ENCODE results near the gene KMT2C.
"Not testable (repeated sequence)": the region's sequence is repeated elsewhere in the genome, so short reads cannot be mapped to it uniquely, and the experiment has no call there.

KMT2C gene

DNA sequence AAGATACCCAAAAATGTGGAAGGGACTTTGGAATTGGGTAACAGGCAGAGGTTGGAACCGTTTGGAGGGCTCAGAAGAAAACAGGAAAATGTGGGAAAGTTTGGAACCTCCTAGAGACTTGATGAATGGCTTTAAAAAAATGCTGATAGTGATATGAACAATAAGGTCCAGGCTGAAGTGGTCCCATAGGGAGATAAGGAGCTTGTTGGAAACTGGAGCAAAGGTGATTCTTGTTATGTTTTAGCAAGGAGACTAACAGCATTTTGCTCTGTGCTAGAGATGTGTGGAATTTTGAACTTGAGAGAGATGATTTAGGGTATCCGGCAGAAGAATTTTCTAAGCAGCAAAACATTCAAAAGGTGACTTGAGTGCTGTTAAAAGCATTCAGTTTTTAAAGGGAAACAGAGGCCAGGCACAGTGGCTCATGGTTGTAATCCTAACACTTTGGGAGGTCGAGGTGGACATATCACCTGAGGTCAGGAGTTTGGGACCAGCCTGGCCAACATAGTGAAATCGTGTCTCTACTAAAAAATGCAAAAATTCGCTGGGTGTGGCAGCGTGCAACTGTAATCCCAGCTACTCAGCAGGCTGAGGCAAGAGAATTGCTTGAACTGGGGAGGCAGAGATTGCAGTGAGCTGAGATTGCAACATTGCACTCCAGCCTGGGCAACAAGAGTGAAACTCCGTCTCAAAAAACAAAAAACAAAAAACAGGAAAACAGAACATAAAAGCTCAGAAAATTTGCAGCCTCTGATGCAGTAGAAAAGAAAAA, 34.6 kb upstream of the KMT2C start:
- H2BK5ac ChIP-seq (ENCODE audit: low read depth, low read length, poor library complexity, severe bottlenecking); H2BK15ac ChIP-seq (ENCODE audit: low read depth, poor library complexity, severe bottlenecking); H3K9me3 ChIP-seq (ENCODE audit: control insufficient read depth, low read length); H4K8ac ChIP-seq (ENCODE audit: low read length); H3K36me3 ChIP-seq (ENCODE audit: control insufficient read depth in 1 of 2, insufficient read depth in 2 of 2, low read depth in 1 of 2, low read length in 2 of 2); H3K27ac ChIP-seq (ENCODE audit: low read length, poor library complexity, severe bottlenecking); H3K4me2 ChIP-seq (ENCODE audit: low read length, poor library complexity, severe bottlenecking); H3K27me3 ChIP-seq (ENCODE audit: control insufficient read depth in 1 of 2, insufficient read depth in 1 of 2, low read length in 2 of 2); H3K23ac ChIP-seq (ENCODE audit: low read length in 2 of 2); H2AFZ ChIP-seq (ENCODE audit: low read depth, low read length); H2BK120ac ChIP-seq (ENCODE audit: low read depth, low read length); H3K14ac ChIP-seq (ENCODE audit: low read length in 2 of 2); H3K79me1 ChIP-seq (replicated peaks; ENCODE audit: low read length, poor library complexity, severe bottlenecking); H2AK5ac ChIP-seq (ENCODE audit: low read length, severe bottlenecking); H3K4ac ChIP-seq (ENCODE audit: low read depth in 1 of 2, low read length in 2 of 2); H4K91ac ChIP-seq (ENCODE audit: low read length); DNase-seq; H2BK12ac ChIP-seq (ENCODE audit: low read length in 2 of 2); H3K18ac ChIP-seq (ENCODE audit: low read depth in 1 of 2, low read length in 2 of 2); H3K4me1 ChIP-seq (ENCODE audit: control insufficient read depth, insufficient read depth, low read depth, low read length): not testable (repeated sequence)
- 80% methylated on average over 7 of the region's 7 CpGs for WGBS
- peak overlapping the region in 1 of 2 experiments; percentile 66 for H3K4me3 ChIP-seq (ENCODE audit: insufficient read depth in 1 of 2, low read depth in 1 of 2, low read length in 2 of 2)
- H3K9ac ChIP-seq (ENCODE audit: low read length): peak overlapping the region; percentile 71

DNA sequence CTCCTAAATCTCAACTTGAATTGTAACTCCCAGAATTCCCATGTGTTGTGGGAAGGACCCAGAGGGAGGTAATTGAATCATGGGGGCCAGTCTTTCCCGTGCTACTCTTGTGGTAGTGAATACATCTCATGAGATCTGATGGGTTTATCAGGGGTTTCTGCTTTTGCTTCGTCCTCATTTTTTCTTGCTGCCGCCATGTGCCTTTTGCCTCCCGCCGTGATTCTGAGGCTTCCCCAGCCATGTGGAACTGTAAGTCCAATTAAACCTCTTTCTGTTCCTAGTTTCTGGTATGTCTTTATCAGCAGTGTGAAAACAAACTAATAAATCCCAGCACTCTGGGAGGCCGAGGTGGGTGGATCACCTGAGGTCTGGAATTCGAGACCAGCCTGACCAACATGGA, 33.8 kb upstream of the KMT2C start:
- not testable (repeated sequence) for H2BK15ac ChIP-seq (ENCODE audit: low read depth, poor library complexity, severe bottlenecking); H3K27ac ChIP-seq (ENCODE audit: low read length, poor library complexity, severe bottlenecking); H3K4me2 ChIP-seq (ENCODE audit: low read length, poor library complexity, severe bottlenecking); H3K79me1 ChIP-seq (replicated peaks; ENCODE audit: low read length, poor library complexity, severe bottlenecking); H2AK5ac ChIP-seq (ENCODE audit: low read length, severe bottlenecking); H3K4me3 ChIP-seq (ENCODE audit: insufficient read depth in 1 of 2, low read depth in 1 of 2, low read length in 2 of 2); H2BK120ac ChIP-seq (ENCODE audit: low read depth, low read length); H3K9me3 ChIP-seq (ENCODE audit: control insufficient read depth, low read length); H3K18ac ChIP-seq (ENCODE audit: low read depth in 1 of 2, low read length in 2 of 2); H2BK12ac ChIP-seq (ENCODE audit: low read length in 2 of 2); H3K14ac ChIP-seq (ENCODE audit: low read length in 2 of 2); H4K8ac ChIP-seq (ENCODE audit: low read length); H3K36me3 ChIP-seq (ENCODE audit: control insufficient read depth in 1 of 2, insufficient read depth in 2 of 2, low read depth in 1 of 2, low read length in 2 of 2); H3K4ac ChIP-seq (ENCODE audit: low read depth in 1 of 2, low read length in 2 of 2); H4K91ac ChIP-seq (ENCODE audit: low read length); H2BK5ac ChIP-seq (ENCODE audit: low read depth, low read length, poor library complexity, severe bottlenecking); H3K23ac ChIP-seq (ENCODE audit: low read length in 2 of 2); DNase-seq; H3K4me1 ChIP-seq (ENCODE audit: control insufficient read depth, insufficient read depth, low read depth, low read length); H3K27me3 ChIP-seq (ENCODE audit: control insufficient read depth in 1 of 2, insufficient read depth in 1 of 2, low read length in 2 of 2); H2AFZ ChIP-seq (ENCODE audit: low read depth, low read length); H3K9ac ChIP-seq (ENCODE audit: low read length)
- WGBS: 83% methylated on average over 5 of the region's 7 CpGs

DNA sequence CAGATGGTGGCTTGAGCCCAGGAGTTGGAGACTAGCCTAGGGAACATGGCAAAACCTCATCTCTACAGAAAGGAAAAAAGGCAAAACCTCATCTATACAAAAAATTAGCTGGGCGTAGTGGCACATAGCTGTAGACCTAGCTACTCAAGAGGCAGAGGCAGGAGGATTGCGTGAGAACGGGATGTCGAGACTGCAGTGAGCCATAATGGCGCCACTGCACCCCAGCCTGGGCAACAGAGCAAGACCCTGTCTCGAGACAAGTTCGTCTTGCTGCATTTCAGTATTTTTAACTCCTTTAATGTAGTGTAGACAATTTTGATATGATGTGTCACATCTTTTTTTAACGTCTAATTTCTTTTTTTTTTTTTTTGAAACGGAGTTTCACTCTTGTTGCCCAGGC, 31.4 kb upstream of the KMT2C start:
- DNase-seq: no peak
- Histone ChIP-seq H2BK15ac (ENCODE audit: low read depth, poor library complexity, severe bottlenecking) (no peak overlapping the region), H3K4me3 (ENCODE audit: insufficient read depth in 1 of 2, low read depth in 1 of 2, low read length in 2 of 2) (no peak overlapping the region), H3K27me3 (ENCODE audit: control insufficient read depth in 1 of 2, insufficient read depth in 1 of 2, low read length in 2 of 2) (no peaks in the 10 kb centered on the region), H2AFZ (ENCODE audit: low read depth, low read length) (no peak overlapping the region), H3K36me3 (ENCODE audit: control insufficient read depth in 1 of 2, insufficient read depth in 2 of 2, low read depth in 1 of 2, low read length in 2 of 2) (no peaks in the 10 kb centered on the region), H3K79me1 (replicated peaks; ENCODE audit: low read length, poor library complexity, severe bottlenecking) (peaks cover 4% of the 10 kb centered on the region), H3K9me3 (ENCODE audit: control insufficient read depth, low read length) (no peaks in the 10 kb centered on the region), H4K91ac (ENCODE audit: low read length) (no peak overlapping the region), H3K9ac (ENCODE audit: low read length) (no peak overlapping the region), H2BK12ac (ENCODE audit: low read length in 2 of 2) (no peak overlapping the region), H3K4me2 (ENCODE audit: low read length, poor library complexity, severe bottlenecking) (no peak overlapping the region), H3K4ac (ENCODE audit: low read depth in 1 of 2, low read length in 2 of 2) (no peak overlapping the region), H3K14ac (ENCODE audit: low read length in 2 of 2) (no peak overlapping the region), H2AK5ac (ENCODE audit: low read length, severe bottlenecking) (no peak overlapping the region), H2BK5ac (ENCODE audit: low read depth, low read length, poor library complexity, severe bottlenecking) (no peak overlapping the region), H4K8ac (ENCODE audit: low read length) (no peak overlapping the region), H3K4me1 (ENCODE audit: control insufficient read depth, insufficient read depth, low read depth, low read length) (peaks cover 3% of the 10 kb centered on the region), H2BK120ac (ENCODE audit: low read depth, low read length) (no peak overlapping the region), H3K23ac (ENCODE audit: low read length in 2 of 2) (no peak overlapping the region), H3K27ac (ENCODE audit: low read length, poor library complexity, severe bottlenecking) (no peak overlapping the region), H3K18ac (ENCODE audit: low read depth in 1 of 2, low read length in 2 of 2) (no peak overlapping the region)
- WGBS: 98% methylated on average over 6 of the region's 9 CpGs

DNA sequence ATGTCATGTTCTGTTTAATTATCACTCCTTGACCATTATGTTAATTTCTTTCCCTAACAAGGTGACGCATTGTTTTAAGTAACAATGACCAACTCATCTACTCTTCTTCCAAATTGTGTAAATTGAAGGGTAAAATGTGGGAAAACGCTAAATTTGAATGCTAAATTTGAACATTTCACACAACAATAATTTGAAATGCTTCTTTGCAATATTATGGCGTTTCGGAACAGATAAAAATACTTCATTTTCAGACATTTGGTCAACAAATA, 29.2 kb upstream of the KMT2C start:
- WGBS: no CpG with 5 or more reads among the region's 4 CpGs
- H3K9ac ChIP-seq (ENCODE audit: low read length): peak overlapping the region; percentile 86

More for the DNA sequence above, 29.2 kb upstream of the KMT2C start:
- H3K4me1 ChIP-seq (ENCODE audit: control insufficient read depth, insufficient read depth, low read depth, low read length): peaks cover 4% of the 10 kb centered on the region
- H3K4ac ChIP-seq (ENCODE audit: low read depth in 1 of 2, low read length in 2 of 2): no peak overlapping the region
- H2BK15ac ChIP-seq (ENCODE audit: low read depth, poor library complexity, severe bottlenecking): no peak overlapping the region
- H3K18ac ChIP-seq (ENCODE audit: low read depth in 1 of 2, low read length in 2 of 2): no peak overlapping the region
- no peak overlapping the region for H2AK5ac ChIP-seq (ENCODE audit: low read length, severe bottlenecking)
- no peaks in the 10 kb centered on the region for H3K27me3 ChIP-seq (ENCODE audit: control insufficient read depth in 1 of 2, insufficient read depth in 1 of 2, low read length in 2 of 2)
- H3K27ac ChIP-seq (ENCODE audit: low read length, poor library complexity, severe bottlenecking): no peak overlapping the region
- H3K14ac ChIP-seq (ENCODE audit: low read length in 2 of 2): no peak overlapping the region
- peak overlapping the region in 1 of 2 experiments; percentile 89 for H3K4me3 ChIP-seq (ENCODE audit: insufficient read depth in 1 of 2, low read depth in 1 of 2, low read length in 2 of 2)
- peaks cover 6% of the 10 kb centered on the region for H3K79me1 ChIP-seq (replicated peaks; ENCODE audit: low read length, poor library complexity, severe bottlenecking)
- no peak overlapping the region for H2BK12ac ChIP-seq (ENCODE audit: low read length in 2 of 2)
- H3K36me3 ChIP-seq (ENCODE audit: control insufficient read depth in 1 of 2, insufficient read depth in 2 of 2, low read depth in 1 of 2, low read length in 2 of 2): no peaks in the 10 kb centered on the region
- peak overlapping the region; percentile 75 for H3K4me2 ChIP-seq (ENCODE audit: low read length, poor library complexity, severe bottlenecking)
- no peak overlapping the region for H2BK120ac ChIP-seq (ENCODE audit: low read depth, low read length)
- H3K9me3 ChIP-seq (ENCODE audit: control insufficient read depth, low read length): no peaks in the 10 kb centered on the region
- H3K23ac ChIP-seq (ENCODE audit: low read length in 2 of 2): no peak overlapping the region
- no peak overlapping the region for H2AFZ ChIP-seq (ENCODE audit: low read depth, low read length)
- H4K91ac ChIP-seq (ENCODE audit: low read length): no peak overlapping the region
- H2BK5ac ChIP-seq (ENCODE audit: low read depth, low read length, poor library complexity, severe bottlenecking): no peak overlapping the region
- H4K8ac ChIP-seq (ENCODE audit: low read length): no peak overlapping the region
- no peak for DNase-seq

All from mesenchymal stem cell (in vitro differentiated cells and primary cell).